Caco-2 (cell line): ENCODE data around the gene ABCG4. TPM values are rescaled to one million over a fixed set of nuclear protein-coding genes. Genes with fewer than 3 reads are reported as not detected.
"Not testable (repeated sequence)": the region's sequence is repeated elsewhere in the genome, so short reads cannot be mapped to it uniquely, and the experiment has no call there.

Source experiments
- BruUV-seq: library from RNA; stranded (reverse); fragments of 400-500 nt; replicated peaks from 2 replicates; lab custom pipeline; 2021; lab: Mats Ljungman, UMichigan
- CTCF ChIA-PET: fragments of 300-600 bp; sonication (Branson Sonifier 250); formaldehyde crosslinking; loops from one replicate; lab custom pipeline; 2022; ENCODE audit warnings: antibody characterized with exemption; lab: Charles Lee
- POLR2A ChIA-PET: fragments of 300-600 bp; sonication (Branson Sonifier 250); formaldehyde crosslinking; loops from one replicate; lab custom pipeline; 2022; ENCODE audit warnings: antibody characterized with exemption; lab: Charles Lee
- DNase-seq, 2 experiments: peaks; one replicate each; pipeline versions ENCODE4 v3.0.0 to v3.0.0-alpha.2; 2020 to 2022
- H3K27me3 ChIP-seq: replicated peaks from 2 replicates; pipeline ENCODE4 v1.6.0; 2011; ENCODE audit warnings: low read length; ENCODE audit not compliant: control insufficient read depth, insufficient read depth
- H3K36me3 ChIP-seq: 2 replicates; pipeline ENCODE4 v1.5.1; 2011; ENCODE audit warnings: low read length; ENCODE audit not compliant: control insufficient read depth, insufficient read depth
- H3K4me1 ChIP-seq: fragments of 250-450 bp; sonication (Bioruptor Pico); 2 replicates; pipeline ENCODE4 v1.5.1; 2020; ENCODE audit warnings: mild to moderate bottlenecking
- H3K4me3 ChIP-seq: 2 replicates; pipeline ENCODE4 v1.5.1; 2011; ENCODE audit warnings: low read depth, mild to moderate bottlenecking, control low read depth, low read length
- H3K9me3 ChIP-seq: fragments of 250-450 bp; sonication (Bioruptor Pico); 2 replicates; pipeline ENCODE4 v1.5.1; 2020; ENCODE audit warnings: mild to moderate bottlenecking, moderate library complexity
- H3K27ac Mint-ChIP-seq: one replicate; pipeline ENCODE4 v1.8.0; 2022; ENCODE audit warnings: mixed read lengths; ENCODE audit not compliant: unreplicated experiment
- H3K27me3 Mint-ChIP-seq: one replicate; pipeline ENCODE4 v1.8.0; 2022; ENCODE audit warnings: mixed read lengths; ENCODE audit not compliant: insufficient read depth, unreplicated experiment
- H3K36me3 Mint-ChIP-seq: one replicate; pipeline ENCODE4 v1.8.0; 2022; ENCODE audit warnings: mild to moderate bottlenecking, mixed read lengths; ENCODE audit not compliant: insufficient read depth, unreplicated experiment
- H3K4me1 Mint-ChIP-seq: one replicate; pipeline ENCODE4 v1.8.0; 2022; ENCODE audit warnings: low read depth, mixed read lengths; ENCODE audit not compliant: unreplicated experiment
- H3K4me3 Mint-ChIP-seq: one replicate; pipeline ENCODE4 v1.8.0; 2022; ENCODE audit warnings: mild to moderate bottlenecking, moderate library complexity, mixed read lengths; ENCODE audit not compliant: unreplicated experiment
- H3K9me3 Mint-ChIP-seq: one replicate; pipeline ENCODE4 v1.8.0; 2022; ENCODE audit warnings: mixed read lengths; ENCODE audit not compliant: unreplicated experiment
- intact Hi-C: fragments of 100-400 bp; cut with micrococcal nuclease; formaldehyde crosslinking; loops from one replicate; pipeline ENCODE4 v1.10.0; 2022; ENCODE audit not compliant: unreplicated experiment
- total RNA-seq: library from RNA; stranded (reverse); gene quantifications from 2 replicates; pipeline ENCODE4 v1.2.3, GENCODE V29; 2022
- TF ChIP-seq, protein P1 (sequence below), 2 experiments: fragments of 200-600 bp in 1 of 2; IDR thresholded peaks; 1 replicate in 1 of 2; 2 replicates in 1 of 2; pipeline versions ENCODE4 v1.5.1 to v1.8.0; 2011 to 2022; ENCODE audit warnings: antibody characterized with exemption in 1 of 2, control low read depth in 1 of 2, inconsistent platforms in 1 of 2, low read depth in 1 of 2, low read length in 1 of 2, mild to moderate bottlenecking in 1 of 2, moderate library complexity in 1 of 2; ENCODE audit not compliant: insufficient read depth in 1 of 2, severe bottlenecking in 1 of 2, unreplicated experiment in 1 of 2

ABCG4 gene
- total RNA-seq, 1 experiment from 2014 or later = 0.18 TPM

DNA sequence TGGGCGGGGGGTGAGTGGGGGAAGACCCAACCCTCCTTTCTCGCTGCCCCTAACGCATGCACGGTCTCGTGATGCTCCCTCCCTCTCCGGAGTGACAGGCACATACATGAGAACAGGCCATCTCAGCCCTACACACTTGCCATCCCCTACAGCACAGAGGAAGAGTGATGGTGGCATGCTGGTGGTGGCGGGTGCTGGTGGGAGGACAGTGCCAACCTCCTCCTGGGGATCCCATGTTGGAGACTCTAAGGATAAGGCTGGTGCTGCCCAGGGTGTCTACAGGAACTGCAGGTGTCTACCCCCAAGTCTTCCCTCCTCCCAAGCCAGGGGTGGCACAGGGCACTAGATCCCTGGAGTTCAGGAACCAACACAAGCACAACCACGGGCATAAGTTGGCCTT, 13.0 kb downstream of the ABCG4 start:
- Mint-ChIP-seq H3K27me3 (peaks cover 9% of the 10 kb centered on the region), H3K27ac (no peak overlapping the region), H3K9me3 (no peaks in the 10 kb centered on the region), H3K4me1 (no peaks in the 10 kb centered on the region), H3K36me3 (no peaks in the 10 kb centered on the region), H3K4me3 (no peak overlapping the region)
- H3K4me1 ChIP-seq = no peaks in the 10 kb centered on the region
- H3K4me3 ChIP-seq = no peak overlapping the region
- ChIA-PET CTCF (no interaction called here), POLR2A (no interaction called here)
- no peaks in the 10 kb centered on the region for H3K36me3 ChIP-seq
- H3K9me3 ChIP-seq = no peaks in the 10 kb centered on the region
- no peaks in the 10 kb centered on the region for H3K27me3 ChIP-seq
- TF ChIP-seq, protein P1, sequence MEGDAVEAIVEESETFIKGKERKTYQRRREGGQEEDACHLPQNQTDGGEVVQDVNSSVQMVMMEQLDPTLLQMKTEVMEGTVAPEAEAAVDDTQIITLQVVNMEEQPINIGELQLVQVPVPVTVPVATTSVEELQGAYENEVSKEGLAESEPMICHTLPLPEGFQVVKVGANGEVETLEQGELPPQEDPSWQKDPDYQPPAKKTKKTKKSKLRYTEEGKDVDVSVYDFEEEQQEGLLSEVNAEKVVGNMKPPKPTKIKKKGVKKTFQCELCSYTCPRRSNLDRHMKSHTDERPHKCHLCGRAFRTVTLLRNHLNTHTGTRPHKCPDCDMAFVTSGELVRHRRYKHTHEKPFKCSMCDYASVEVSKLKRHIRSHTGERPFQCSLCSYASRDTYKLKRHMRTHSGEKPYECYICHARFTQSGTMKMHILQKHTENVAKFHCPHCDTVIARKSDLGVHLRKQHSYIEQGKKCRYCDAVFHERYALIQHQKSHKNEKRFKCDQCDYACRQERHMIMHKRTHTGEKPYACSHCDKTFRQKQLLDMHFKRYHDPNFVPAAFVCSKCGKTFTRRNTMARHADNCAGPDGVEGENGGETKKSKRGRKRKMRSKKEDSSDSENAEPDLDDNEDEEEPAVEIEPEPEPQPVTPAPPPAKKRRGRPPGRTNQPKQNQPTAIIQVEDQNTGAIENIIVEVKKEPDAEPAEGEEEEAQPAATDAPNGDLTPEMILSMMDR (IDR thresholded peaks at IDR 0.05; ENCODE audit: insufficient read depth in 1 of 2, low read depth in 1 of 2, low read length in 1 of 2, severe bottlenecking in 1 of 2, unreplicated experiment in 1 of 2) = no peak
- intact Hi-C loops = no loop called here
- no TSS peak for BruUV-seq
- DNase-seq = no peak

DNA sequence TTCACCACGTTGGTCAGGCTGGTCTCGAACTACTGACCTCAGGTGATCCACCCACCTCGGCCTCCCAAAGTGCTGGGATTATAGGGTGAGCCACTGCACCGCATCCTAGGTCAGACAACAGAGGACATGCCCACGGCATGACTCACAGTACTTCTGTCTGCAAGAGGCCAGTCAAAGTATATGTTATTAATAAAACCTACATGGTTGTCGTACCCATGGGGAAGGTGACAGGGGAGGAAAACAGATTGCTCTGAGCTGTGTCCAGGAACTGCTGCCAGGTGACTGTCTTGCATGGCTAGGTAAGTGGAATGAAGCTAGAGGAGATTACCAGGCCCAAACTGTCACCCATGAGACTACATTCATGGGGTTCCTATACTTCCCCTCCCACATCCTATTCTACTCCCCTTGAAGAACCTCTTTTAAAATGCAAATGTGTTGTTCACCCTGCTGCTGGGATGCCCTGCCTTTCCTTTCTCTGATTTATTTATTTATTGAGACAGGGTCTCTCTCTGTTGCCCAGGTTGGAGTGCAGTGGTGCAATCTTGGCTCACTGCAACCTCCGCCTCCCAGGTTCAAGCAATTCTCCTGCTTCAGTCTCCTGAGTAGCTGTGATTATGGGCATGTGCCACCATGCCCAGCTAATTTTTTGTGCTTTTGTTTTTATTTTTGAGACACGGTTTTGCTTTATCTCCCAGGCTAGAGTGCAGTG, 17.7 kb downstream of the ABCG4 start:
- no peak overlapping the region for H3K27ac Mint-ChIP-seq
- DNase-seq = no peak
- H3K9me3 ChIP-seq = no peaks in the 10 kb centered on the region
- no peak overlapping the region for H3K4me3 ChIP-seq
- POLR2A ChIA-PET = no interaction called here
- TF ChIP-seq, protein P1 (IDR thresholded peaks at IDR 0.05; ENCODE audit: insufficient read depth in 1 of 2, low read depth in 1 of 2, low read length in 1 of 2, severe bottlenecking in 1 of 2, unreplicated experiment in 1 of 2) = no peak
- peaks cover 4% of the 10 kb centered on the region for H3K27me3 Mint-ChIP-seq
- H3K36me3 ChIP-seq = no peaks in the 10 kb centered on the region
- H3K4me3 Mint-ChIP-seq = no peak overlapping the region
- no peaks in the 10 kb centered on the region for H3K9me3 Mint-ChIP-seq
- intact Hi-C loops = no loop called here
- peaks cover 4% of the 10 kb centered on the region; the same call in 1 of the 2 replicates for H3K4me1 ChIP-seq
- no peaks in the 10 kb centered on the region for H3K4me1 Mint-ChIP-seq
- no TSS peak for BruUV-seq
- no peaks in the 10 kb centered on the region for H3K36me3 Mint-ChIP-seq
- CTCF ChIA-PET = interaction anchor here (0.6 to 2.0 kb wide), 3 partner anchors 22 to 64 kb away, joined by 4 to 9 read pairs (median 5); partner anchors contain the start of genes CBL and DPAGT1
- no peaks in the 10 kb centered on the region for H3K27me3 ChIP-seq

DNA sequence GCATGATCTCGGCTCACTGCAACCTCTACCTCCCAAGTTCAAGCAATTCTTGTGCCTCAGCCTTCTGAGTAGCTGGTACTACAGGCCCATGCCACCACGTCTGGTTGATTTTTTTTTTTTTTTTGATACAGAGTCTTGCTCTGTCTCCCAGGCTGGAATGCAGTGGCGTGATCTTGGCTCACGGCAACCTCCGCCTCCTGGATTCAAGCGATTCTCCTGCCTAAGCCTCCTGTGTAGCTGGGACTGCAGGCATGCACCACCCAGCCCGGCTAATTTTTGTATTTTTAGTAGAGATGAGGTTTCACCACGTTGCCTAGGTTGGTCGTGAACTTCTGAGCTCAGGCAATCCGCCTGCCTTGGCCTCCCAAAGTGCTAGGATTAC, 18.2 kb downstream of the ABCG4 start:
- BruUV-seq, H3K9me3 Mint-ChIP-seq, H3K36me3 Mint-ChIP-seq, DNase-seq, H3K27me3 Mint-ChIP-seq, H3K27me3 ChIP-seq, H3K4me1 ChIP-seq, POLR2A ChIA-PET, H3K4me3 ChIP-seq, H3K4me1 Mint-ChIP-seq, H3K27ac Mint-ChIP-seq, H3K36me3 ChIP-seq, intact Hi-C loops, H3K9me3 ChIP-seq, H3K4me3 Mint-ChIP-seq: not testable (repeated sequence)
- CTCF ChIA-PET = interaction anchor here (0.6 to 2.0 kb wide), 3 partner anchors 22 to 65 kb away, joined by 4 to 9 read pairs (median 5); partner anchors contain the start of genes CBL and DPAGT1
